Vein endothelial cell (primary cell): ENCODE results near the gene TRAM1L1. TPM values are rescaled to one million over a fixed set of nuclear protein-coding genes. Genes with fewer than 3 reads are reported as not detected.

Experiments used
- total RNA-seq: library from RNA; depleted of rRNA; stranded (reverse); fragments of >200 nt; gene quantifications from 2 replicates; pipeline ENCODE4 v1.2.3, GENCODE V29; 2012

Gene TRAM1L1
- total RNA-seq = 0.65 and 1.1 TPM in 2 replicates

DNA sequence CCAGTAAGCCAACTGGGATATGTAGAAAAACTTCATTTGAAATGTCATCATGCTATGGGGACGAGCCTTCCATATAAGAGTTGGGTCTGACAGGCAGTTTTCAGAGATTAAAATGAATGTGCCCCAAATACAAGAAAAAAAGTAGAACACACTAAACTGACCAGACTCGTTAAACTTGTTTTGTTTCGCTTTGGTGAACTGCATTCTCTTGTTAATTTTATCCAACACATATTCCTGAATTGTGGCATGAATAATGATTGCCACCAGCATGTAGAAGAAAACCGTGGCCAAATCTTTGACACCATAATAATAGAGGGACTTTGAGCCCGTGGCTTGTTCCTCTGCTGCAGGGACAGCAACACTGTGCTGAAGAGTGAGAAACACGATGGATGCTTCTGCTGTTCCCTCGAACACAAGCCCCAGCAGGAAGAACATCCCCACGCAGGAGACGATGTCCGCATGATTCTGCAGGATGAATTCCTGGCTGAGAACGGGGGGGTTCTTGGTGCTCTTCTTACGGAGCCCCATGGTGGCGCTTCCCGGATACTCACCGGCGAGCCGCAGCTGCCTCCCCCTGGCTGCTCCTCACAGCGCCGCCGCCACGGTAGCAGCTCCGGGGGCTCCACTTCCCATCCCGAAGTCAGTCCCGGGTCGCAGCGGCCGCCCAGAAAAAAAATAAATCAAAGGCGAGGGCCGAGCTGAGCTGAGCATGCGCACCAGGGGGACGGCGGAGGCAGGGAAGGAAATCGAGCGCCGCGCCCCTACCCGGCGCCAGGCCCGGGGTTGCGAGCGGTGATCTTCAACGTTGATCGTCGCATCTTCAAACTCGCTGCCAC is at the start of gene TRAM1L1:
Gene TRAM1L1 (minus strand): TSS at position 711 of the 836 bp plus-strand sequence. CDS start 183 bp downstream, at position 528.

